Fibroblast of lung (primary cell): Measurements from ENCODE around the gene MRPS15. TPM values are rescaled to one million over a fixed set of nuclear protein-coding genes. Genes with fewer than 3 reads are reported as not detected.

Experiments used
- DNase-seq, 2 donors: peaks; one replicate each; pipeline versions ENCODE4 v3.0.0 to v3.0.0-alpha.2; 2010; ENCODE audit warnings: low read depth in 2 of 2
- H2AFZ ChIP-seq: 2 replicates; pipeline ENCODE4 v1.5.1; 2012; ENCODE audit warnings: low read length, control low read depth, inconsistent platforms
- H3K27ac ChIP-seq: 2 replicates; pipeline ENCODE4 v1.5.1; 2011; ENCODE audit warnings: low read length, control low read depth; ENCODE audit not compliant: insufficient read depth
- H3K27me3 ChIP-seq: 2 replicates; pipeline ENCODE4 v1.5.1; 2011; ENCODE audit warnings: mild to moderate bottlenecking, low read length; ENCODE audit not compliant: control insufficient read depth, insufficient read depth
- H3K36me3 ChIP-seq: 2 replicates; pipeline ENCODE4 v1.5.1; 2011; ENCODE audit warnings: low read length; ENCODE audit not compliant: control insufficient read depth, insufficient read depth
- H3K4me1 ChIP-seq: 2 replicates; pipeline ENCODE4 v1.5.1; 2011; ENCODE audit warnings: low read length; ENCODE audit not compliant: control insufficient read depth, insufficient read depth; ENCODE audit errors: extremely low read depth
- H3K4me2 ChIP-seq: 2 replicates; pipeline ENCODE4 v1.5.1; 2011; ENCODE audit warnings: low read length, control low read depth; ENCODE audit not compliant: insufficient read depth; ENCODE audit errors: extremely low read depth
- H3K4me3 ChIP-seq, 4 experiments: fragments of 200-600 bp in 1 of 4; sonication (generic) in 1 of 4; replicated peaks in 1 of 4; 2 replicates each; pipeline ENCODE4 v1.5.1; 2011 to 2016; ENCODE audit warnings: low read length in 4 of 4, low read depth in 3 of 4, mild to moderate bottlenecking in 3 of 4, control low read depth in 2 of 4, inconsistent platforms in 1 of 4, mixed read lengths in 1 of 4; ENCODE audit not compliant: insufficient read depth in 1 of 4; ENCODE audit errors: control extremely low read depth in 1 of 4
- H3K79me2 ChIP-seq: 2 replicates; pipeline ENCODE4 v1.5.1; 2012; ENCODE audit warnings: mild to moderate bottlenecking, low read length, inconsistent platforms; ENCODE audit not compliant: control insufficient read depth, insufficient read depth
- H3K9ac ChIP-seq: 2 replicates; pipeline ENCODE4 v1.5.1; 2011; ENCODE audit warnings: mild to moderate bottlenecking, low read length, control low read depth; ENCODE audit not compliant: insufficient read depth
- H3K9me3 ChIP-seq: 2 replicates; pipeline ENCODE4 v1.5.1; 2012; ENCODE audit warnings: low read depth, low read length; ENCODE audit not compliant: control insufficient read depth, insufficient read depth
- H4K20me1 ChIP-seq: 2 replicates; pipeline ENCODE4 v1.5.1; 2011; ENCODE audit warnings: low read length; ENCODE audit not compliant: control insufficient read depth, insufficient read depth; ENCODE audit errors: extremely low read depth
- CTCF ChIP-seq, 2 donors: IDR thresholded peaks in 1 of 2; conservative IDR thresholded peaks in 1 of 2; 1 replicate in 1 of 2; 2 replicates in 1 of 2; pipeline ENCODE4 v1.5.1; 2011 to 2012; ENCODE audit warnings: low read length in 2 of 2, control low read depth in 1 of 2, inconsistent platforms in 1 of 2, low read depth in 1 of 2, mild to moderate bottlenecking in 1 of 2
- EZH2 ChIP-seq: IDR thresholded peaks from 2 replicates; pipeline ENCODE4 v1.5.1; 2012; ENCODE audit warnings: low read length, control low read depth, mild to moderate bottlenecking; ENCODE audit errors: missing control alignments
- polyA plus RNA-seq, 2 donors: library from polyadenylated mRNA; depleted of rRNA in 1 of 2; stranded (reverse) in 1 of 2; unstranded in 1 of 2; fragments of >200 nt; gene quantifications; 2 replicates each; pipeline ENCODE4 v1.2.1, GENCODE V29; 2011 to 2012; ENCODE audit warnings: missing spikeins in 1 of 2
- total RNA-seq: library from RNA; depleted of rRNA; stranded (reverse); fragments of >200 nt; gene quantifications from 2 replicates; pipeline ENCODE4 v1.2.1, GENCODE V29; 2014

The MRPS15 gene
- total and polyA plus RNA-seq, 2 donors (not counting 1 experiment from before 2014, with no cell fraction given): 75.5 to 99.1 TPM

- H2AFZ ChIP-seq: no peak within 1 kb of the TSS
- H3K4me3 ChIP-seq: no peak within 1 kb of the TSS
- H3K9ac ChIP-seq: no peak within 1 kb of the TSS
- H3K36me3 ChIP-seq: no peaks in the 10 kb centered on the region
- H3K4me1 ChIP-seq: no peaks in the 10 kb centered on the region
- H3K27ac ChIP-seq: no peak within 1 kb of the TSS
- peaks cover 12% of the 10 kb centered on the region for H3K27me3 ChIP-seq
- no peaks in the 10 kb centered on the region for H3K79me2 ChIP-seq
- peak within 1 kb of the TSS; percentile 5 for H3K4me2 ChIP-seq
- no peaks in the 10 kb centered on the region for H4K20me1 ChIP-seq
- DNase-seq: no peak
- no peaks in the 10 kb centered on the region for H3K9me3 ChIP-seq
- TF ChIP-seq EZH2: no peak
- TF ChIP-seq CTCF (conservative IDR thresholded peaks at IDR 0.05 in 1 of 2, IDR thresholded peaks at IDR 0.05 in 1 of 2; ENCODE audit: low read depth in 1 of 2, low read length in 2 of 2): no peak
Measured at GRCh38 chr1:36482724-36483388, 18.7 kb upstream of the MRPS15 start, which contains the start of gene CSF3R. Gene CSF3R, minus strand, starts transcription at chr1:36482913. Its CDS starts 3,417 bp downstream, at chr1:36479496.

GRCh38 chr1:36481771-36482723, 17.9 kb upstream of the MRPS15 start:
- Histone ChIP-seq H3K36me3 (no peaks in the 10 kb centered on the region), H3K4me3 (no peak overlapping the region), H3K9me3 (no peaks in the 10 kb centered on the region), H3K27ac (no peak overlapping the region), H3K79me2 (no peaks in the 10 kb centered on the region), H3K4me1 (no peaks in the 10 kb centered on the region), H3K9ac (no peak overlapping the region), H4K20me1 (no peaks in the 10 kb centered on the region), H3K27me3 (peaks cover 12% of the 10 kb centered on the region), H3K4me2 (peak overlapping the region; percentile 5), H2AFZ (no peak overlapping the region)
- no peak for DNase-seq
- TF ChIP-seq EZH2 (no peak), CTCF (conservative IDR thresholded peaks at IDR 0.05 in 1 of 2, IDR thresholded peaks at IDR 0.05 in 1 of 2; ENCODE audit: low read depth in 1 of 2, low read length in 2 of 2) (no peak)

- TF ChIP-seq CTCF (conservative IDR thresholded peaks at IDR 0.05 in 1 of 2, IDR thresholded peaks at IDR 0.05 in 1 of 2; ENCODE audit: low read depth in 1 of 2, low read length in 2 of 2) (no peak), EZH2 (no peak)
- Histone ChIP-seq H3K9me3 (no peaks in the 10 kb centered on the region), H3K79me2 (no peaks in the 10 kb centered on the region), H3K27ac (no peak overlapping the region), H3K27me3 (peaks cover 12% of the 10 kb centered on the region), H3K4me2 (no peak overlapping the region), H3K9ac (no peak overlapping the region), H2AFZ (no peak overlapping the region), H3K36me3 (no peaks in the 10 kb centered on the region), H3K4me3 (no peak overlapping the region), H4K20me1 (no peaks in the 10 kb centered on the region), H3K4me1 (no peaks in the 10 kb centered on the region)
- DNase-seq: no peak
Measured at GRCh38 chr1:36481091-36481490, 16.9 kb upstream of the MRPS15 start.
